BE2C (cell line): ENCODE measurements around the gene MRPS2.

Experiments used
- DNase-seq: peaks from one replicate; pipeline ENCODE4 v3.0.0-alpha.2; 2020
- H3K27me3 ChIP-seq: fragments of 250-450 bp; sonication (Bioruptor Pico); 2 replicates; pipeline ENCODE4 v1.5.1; 2020; ENCODE audit warnings: mild to moderate bottlenecking
- H3K36me3 ChIP-seq: fragments of 250-450 bp; sonication (Bioruptor Pico); 2 replicates; pipeline ENCODE4 v1.5.1; 2020; ENCODE audit warnings: mild to moderate bottlenecking
- H3K4me1 ChIP-seq: fragments of 250-450 bp; sonication (Bioruptor Pico); 2 replicates; pipeline ENCODE4 v1.5.1; 2020
- H3K4me3 ChIP-seq: 2 replicates; pipeline ENCODE4 v1.5.1; 2011; ENCODE audit warnings: low read depth, low read length
- H3K9me3 ChIP-seq: fragments of 250-450 bp; sonication (Bioruptor Pico); 2 replicates; pipeline ENCODE4 v1.5.1; 2020
- TF ChIP-seq, protein P1 (sequence below): IDR thresholded peaks from 2 replicates; pipeline ENCODE4 v1.5.1; 2012; ENCODE audit warnings: mild to moderate bottlenecking, low read depth, low read length

The MRPS2 gene

DNA sequence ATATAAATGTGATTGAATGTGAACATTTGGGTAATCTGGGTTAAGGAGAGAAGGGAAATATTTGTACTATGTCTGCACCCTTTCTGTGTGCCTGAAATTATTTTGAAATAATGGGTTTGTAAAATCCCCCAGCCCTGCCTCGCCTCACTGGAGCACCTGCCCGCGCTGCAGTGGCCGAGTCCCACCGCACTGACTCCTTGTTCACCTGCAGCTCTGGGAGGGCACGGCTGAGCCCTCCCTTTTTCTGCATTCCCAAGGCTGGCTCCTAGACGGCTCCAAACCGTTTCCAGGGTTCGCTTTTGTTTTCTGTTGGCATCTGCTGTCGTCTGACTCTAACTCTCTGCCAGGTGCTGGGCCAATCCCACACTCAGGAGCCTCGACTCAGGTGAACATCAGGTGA is 38.5 kb upstream of the MRPS2 start:
- no peak for DNase-seq
- H3K4me1 ChIP-seq: peaks cover 3% of the 10 kb centered on the region
- TF ChIP-seq, protein P1, sequence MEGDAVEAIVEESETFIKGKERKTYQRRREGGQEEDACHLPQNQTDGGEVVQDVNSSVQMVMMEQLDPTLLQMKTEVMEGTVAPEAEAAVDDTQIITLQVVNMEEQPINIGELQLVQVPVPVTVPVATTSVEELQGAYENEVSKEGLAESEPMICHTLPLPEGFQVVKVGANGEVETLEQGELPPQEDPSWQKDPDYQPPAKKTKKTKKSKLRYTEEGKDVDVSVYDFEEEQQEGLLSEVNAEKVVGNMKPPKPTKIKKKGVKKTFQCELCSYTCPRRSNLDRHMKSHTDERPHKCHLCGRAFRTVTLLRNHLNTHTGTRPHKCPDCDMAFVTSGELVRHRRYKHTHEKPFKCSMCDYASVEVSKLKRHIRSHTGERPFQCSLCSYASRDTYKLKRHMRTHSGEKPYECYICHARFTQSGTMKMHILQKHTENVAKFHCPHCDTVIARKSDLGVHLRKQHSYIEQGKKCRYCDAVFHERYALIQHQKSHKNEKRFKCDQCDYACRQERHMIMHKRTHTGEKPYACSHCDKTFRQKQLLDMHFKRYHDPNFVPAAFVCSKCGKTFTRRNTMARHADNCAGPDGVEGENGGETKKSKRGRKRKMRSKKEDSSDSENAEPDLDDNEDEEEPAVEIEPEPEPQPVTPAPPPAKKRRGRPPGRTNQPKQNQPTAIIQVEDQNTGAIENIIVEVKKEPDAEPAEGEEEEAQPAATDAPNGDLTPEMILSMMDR: no peak
- H3K27me3 ChIP-seq: no peaks in the 10 kb centered on the region
- H3K4me3 ChIP-seq: no peak overlapping the region
- H3K36me3 ChIP-seq: no peaks in the 10 kb centered on the region
- H3K9me3 ChIP-seq: no peaks in the 10 kb centered on the region

DNA sequence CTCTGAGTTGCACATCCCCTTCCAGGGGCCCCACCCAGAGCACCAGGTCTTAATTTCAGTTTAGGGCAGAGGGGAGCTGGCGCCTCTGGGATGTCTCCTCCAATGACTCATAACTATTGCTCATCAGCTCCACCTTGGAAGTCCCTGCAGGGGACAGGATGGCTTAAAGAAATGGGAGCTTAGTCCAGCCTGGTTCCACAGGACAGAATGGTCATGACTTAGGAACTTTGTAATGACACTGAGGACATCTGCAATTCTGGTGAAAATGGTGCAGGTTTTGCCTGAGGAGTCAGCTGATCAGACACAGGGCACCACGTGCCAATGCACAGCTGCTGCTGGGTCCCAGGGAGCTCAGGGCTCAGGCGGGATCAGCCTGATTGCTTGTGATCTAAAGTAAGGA is 37.3 kb upstream of the MRPS2 start:
- Histone ChIP-seq H3K9me3 (no peaks in the 10 kb centered on the region), H3K4me1 (no peaks in the 10 kb centered on the region), H3K36me3 (no peaks in the 10 kb centered on the region), H3K4me3 (no peak overlapping the region), H3K27me3 (no peaks in the 10 kb centered on the region)
- DNase-seq: no peak
- TF ChIP-seq, protein P1: no peak

DNA sequence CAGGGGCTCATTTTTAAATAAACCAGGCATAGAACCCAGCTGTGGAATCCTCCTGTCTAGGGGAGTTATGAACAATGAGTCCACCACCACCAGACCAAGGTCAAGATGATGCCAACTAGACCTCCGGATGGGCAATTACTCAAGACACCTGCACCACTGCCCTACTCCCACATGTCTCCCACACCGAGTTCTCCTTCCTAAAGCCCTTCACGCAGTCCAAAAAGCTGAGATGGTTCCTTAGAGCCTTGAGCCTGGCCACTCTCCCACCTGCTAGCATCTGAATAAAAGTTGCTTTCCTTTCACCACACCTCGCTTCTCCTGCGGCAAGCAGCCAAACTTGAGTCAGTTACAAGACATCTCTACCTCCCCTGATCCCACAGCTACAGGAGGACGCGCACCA is 36.3 kb upstream of the MRPS2 start:
- DNase-seq: no peak
- Histone ChIP-seq H3K9me3 (no peaks in the 10 kb centered on the region), H3K27me3 (no peaks in the 10 kb centered on the region), H3K4me3 (no peak overlapping the region), H3K36me3 (no peaks in the 10 kb centered on the region), H3K4me1 (no peaks in the 10 kb centered on the region)
- TF ChIP-seq, protein P1: no peak

DNA sequence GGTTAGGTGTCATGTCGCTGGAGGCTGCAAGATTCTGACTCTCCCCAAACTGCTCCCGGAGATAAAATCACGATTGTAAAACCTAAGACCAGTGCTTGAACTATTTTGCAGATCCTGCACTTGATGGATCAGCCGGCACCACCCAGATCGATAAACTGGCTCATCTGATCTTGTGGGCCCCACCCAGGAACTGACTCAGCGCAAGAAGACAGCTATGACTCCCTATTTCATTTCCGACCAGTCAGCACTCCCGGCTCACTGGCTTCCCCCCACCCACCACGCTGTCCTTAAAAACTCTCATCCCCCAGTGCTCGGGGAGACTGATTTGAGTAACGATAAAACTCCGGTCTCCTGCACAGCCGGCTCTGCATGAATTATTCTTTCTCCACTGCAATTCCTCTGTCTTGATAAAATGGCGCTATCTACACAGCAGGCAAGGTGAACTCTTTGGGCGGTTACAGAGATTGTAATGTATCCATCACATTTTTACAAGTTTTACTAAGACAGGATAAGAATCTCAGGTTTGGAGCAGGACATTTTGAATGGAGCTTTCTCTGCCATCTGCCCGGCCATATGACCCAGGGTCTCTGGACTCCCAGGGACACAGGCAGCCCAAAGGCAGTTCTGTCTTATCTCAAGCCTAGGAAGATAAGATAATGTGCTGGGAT is 31.5 kb upstream of the MRPS2 start:
- H3K4me1 ChIP-seq: peaks cover 7% of the 10 kb centered on the region
- TF ChIP-seq, protein P1: no peak
- peak overlapping the region; percentile 32 for H3K4me3 ChIP-seq
- no peaks in the 10 kb centered on the region for H3K27me3 ChIP-seq
- no peaks in the 10 kb centered on the region for H3K9me3 ChIP-seq
- DNase-seq: no peak
- no peaks in the 10 kb centered on the region for H3K36me3 ChIP-seq

DNA sequence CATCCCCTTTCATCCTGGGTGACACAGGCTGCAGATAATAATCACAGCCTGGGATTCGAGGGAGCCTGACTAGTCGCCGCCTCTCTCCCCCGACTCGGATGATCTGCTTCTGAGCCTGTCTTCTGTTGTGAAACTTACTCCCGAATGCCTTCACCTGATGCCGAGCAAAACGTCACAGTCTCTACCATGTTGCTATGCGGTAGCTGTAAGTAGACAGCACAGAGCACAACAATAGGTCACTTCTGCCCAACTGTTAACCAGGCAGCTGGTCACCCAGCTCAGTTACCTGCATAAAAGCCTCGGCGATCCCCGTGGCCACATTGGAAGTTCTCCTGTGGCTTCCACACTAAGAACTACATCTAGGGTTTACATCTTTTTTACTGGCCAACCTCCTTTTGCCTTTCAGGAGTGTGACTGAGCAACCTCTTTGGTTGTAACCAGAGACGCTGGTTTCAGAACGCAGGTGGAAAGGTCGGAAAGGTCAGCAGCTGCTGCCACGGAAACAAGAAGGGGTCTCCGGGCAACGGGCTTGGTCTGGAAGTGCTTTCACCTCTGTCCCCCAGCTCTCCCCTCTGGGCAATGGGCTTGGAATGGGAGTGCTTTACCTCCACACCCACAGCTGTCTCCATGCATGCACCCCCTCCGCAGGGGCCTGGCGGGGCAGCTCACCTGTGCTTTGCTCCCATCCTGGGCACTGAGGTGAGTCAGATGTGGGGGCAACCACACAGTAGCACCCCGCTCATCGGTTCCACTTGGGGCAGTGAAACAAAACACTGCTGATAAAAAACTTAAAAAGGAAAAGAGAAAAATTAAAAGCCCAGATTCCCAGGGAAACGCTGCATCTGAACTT is 28.5 kb upstream of the MRPS2 start:
- TF ChIP-seq, protein P1: no peak
- no peaks in the 10 kb centered on the region for H3K36me3 ChIP-seq
- DNase-seq: no peak
- peak overlapping the region; percentile 35 for H3K4me3 ChIP-seq
- H3K4me1 ChIP-seq: peaks cover 7% of the 10 kb centered on the region
- H3K27me3 ChIP-seq: no peaks in the 10 kb centered on the region
- H3K9me3 ChIP-seq: no peaks in the 10 kb centered on the region
